SU-DHL-6 (cell line): ENCODE data around the gene APOB.
"Not testable (repeated sequence)": the region's sequence is repeated elsewhere in the genome, so short reads cannot be mapped to it uniquely, and the experiment has no call there.

ENCODE experiments used
- H2AFZ ChIP-seq: fragments of 200-600 bp; sonication (generic); 2 replicates; pipeline ENCODE4 v1.6.1; 2014; ENCODE audit warnings: low read depth, mild to moderate bottlenecking, moderate library complexity, mixed read lengths, antibody characterized with exemption, low read length; ENCODE audit not compliant: severe bottlenecking
- H3F3A ChIP-seq: fragments of 200-600 bp; shearing (Covaris generic); 2 replicates; pipeline ENCODE4 v1.6.0; 2016; ENCODE audit warnings: antibody characterized with exemption, mild to moderate bottlenecking; ENCODE audit not compliant: insufficient read depth
- H3K27ac ChIP-seq: fragments of 200-600 bp; sonication (generic); 2 replicates; pipeline ENCODE4 v1.5.1; 2016; ENCODE audit warnings: low read depth, mild to moderate bottlenecking, low read length, moderate library complexity, mixed read lengths
- H3K27me3 ChIP-seq: fragments of 200-600 bp; sonication (generic), shearing (Covaris generic); 2 replicates; pipeline ENCODE4 v1.6.0; 2014; ENCODE audit warnings: mild to moderate bottlenecking, low read length
- H3K36me3 ChIP-seq: fragments of 200-600 bp; sonication (generic); 2 replicates; pipeline ENCODE4 v1.6.1; 2014; ENCODE audit warnings: mild to moderate bottlenecking, low read length, mixed read lengths
- H3K4me2 ChIP-seq: fragments of 300-600, 200-600 bp; shearing (Covaris generic), sonication (generic); 2 replicates; pipeline ENCODE4 v1.6.0; 2014; ENCODE audit warnings: low read length, low read depth, mild to moderate bottlenecking; ENCODE audit not compliant: poor library complexity, severe bottlenecking
- H3K4me3 ChIP-seq: fragments of 200-600 bp; sonication (generic); 2 replicates; pipeline ENCODE4 v1.5.1; 2014; ENCODE audit warnings: antibody characterized with exemption, low read length, mild to moderate bottlenecking, mixed read lengths; ENCODE audit not compliant: insufficient read depth, poor library complexity, severe bottlenecking
- H3K79me2 ChIP-seq: fragments of 200-600 bp; sonication (generic); 2 replicates; pipeline ENCODE4 v1.6.1; 2014; ENCODE audit warnings: mild to moderate bottlenecking, low read length, moderate library complexity; ENCODE audit not compliant: insufficient read depth
- H3K9ac ChIP-seq: fragments of 200-600 bp; sonication (generic); 2 replicates; pipeline ENCODE4 v1.7.0; 2014; ENCODE audit warnings: mild to moderate bottlenecking, low read length
- H3K9me2 ChIP-seq: fragments of 200-600 bp; sonication (generic); replicated peaks from 2 replicates; pipeline ENCODE4 v1.6.1; 2014; ENCODE audit warnings: low read length; ENCODE audit not compliant: insufficient read depth
- H3K9me3 ChIP-seq: fragments of 200-600 bp; sonication (generic); 2 replicates; pipeline ENCODE4 v1.6.1; 2014; ENCODE audit warnings: low read length, mixed read lengths; ENCODE audit not compliant: insufficient read depth
- H4K20me1 ChIP-seq: fragments of 200-600 bp; sonication (generic); 2 replicates; pipeline ENCODE4 v1.6.1; 2014; ENCODE audit warnings: low read depth, mild to moderate bottlenecking, antibody characterized with exemption, low read length, moderate library complexity, mixed read lengths
- EZH2phosphoT487 ChIP-seq: fragments of 200-600 bp; sonication (generic), shearing (Covaris generic); conservative IDR thresholded peaks from 2 replicates; pipeline ENCODE4 v1.6.1; 2018; ENCODE audit warnings: mild to moderate bottlenecking, antibody characterized with exemption, low read length, moderate library complexity, mixed read lengths
- TF ChIP-seq, protein P1 (sequence below): fragments of 200-600 bp; sonication (generic); IDR thresholded peaks from one replicate; pipeline ENCODE4 v1.5.1; 2017; ENCODE audit warnings: antibody characterized with exemption, mild to moderate bottlenecking, low read length, moderate library complexity; ENCODE audit not compliant: insufficient read depth, poor library complexity, severe bottlenecking

The APOB gene

DNA sequence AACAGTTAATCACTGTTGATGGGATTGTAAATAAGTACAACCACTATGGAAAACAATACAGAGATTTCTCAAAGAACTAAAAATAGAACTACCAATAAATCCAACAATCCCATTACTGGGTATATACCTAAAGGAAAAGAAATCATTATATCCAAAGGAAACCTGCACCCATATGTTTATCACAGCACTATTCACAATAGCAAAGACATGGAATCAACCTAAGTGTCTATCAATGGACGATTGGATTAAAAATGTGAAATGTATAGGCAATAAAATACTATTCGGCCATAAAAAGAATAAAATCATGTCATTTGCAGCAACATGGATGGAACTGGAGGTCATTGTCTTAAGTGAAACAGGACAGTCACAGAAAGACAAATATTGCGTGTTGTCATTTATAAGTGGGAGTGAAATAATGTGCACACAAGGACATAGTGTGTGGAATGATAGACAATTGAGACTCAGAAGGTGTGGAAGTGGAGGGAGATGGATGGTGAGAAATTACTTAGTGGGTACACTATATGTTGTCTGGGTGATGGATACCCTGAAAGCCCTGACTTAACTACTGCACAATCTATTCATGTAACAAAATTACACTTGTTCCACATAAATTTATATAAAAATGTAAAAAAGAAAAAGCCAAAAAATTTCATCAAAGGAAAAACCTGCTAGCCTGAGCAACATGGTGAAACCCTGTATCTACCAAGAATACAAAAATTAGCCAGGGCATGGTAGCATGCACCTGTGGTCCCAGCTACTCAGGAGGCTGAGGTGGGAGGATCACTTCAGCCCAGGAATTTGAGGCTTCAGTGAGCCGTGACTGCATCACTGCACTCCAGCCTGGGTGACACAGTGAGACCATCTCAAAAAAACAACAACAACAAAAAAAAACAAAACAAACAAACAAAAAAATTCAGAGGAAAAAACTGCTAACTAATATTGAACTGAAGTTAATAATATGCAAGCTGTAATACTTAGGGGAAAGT, 12.6 kb downstream of the APOB start:
- no peak overlapping the region for H2AFZ ChIP-seq
- no peak overlapping the region for H3K4me3 ChIP-seq
- no peak overlapping the region for H3K4me2 ChIP-seq
- no peaks in the 10 kb centered on the region for H3K9me3 ChIP-seq
- no peaks in the 10 kb centered on the region for H3K9me2 ChIP-seq
- no peak overlapping the region for H3K27ac ChIP-seq
- H3K27me3 ChIP-seq: no peaks in the 10 kb centered on the region
- no peaks in the 10 kb centered on the region for H3F3A ChIP-seq
- no peak overlapping the region for H3K9ac ChIP-seq
- no peaks in the 10 kb centered on the region for H4K20me1 ChIP-seq
- TF ChIP-seq, protein P1, sequence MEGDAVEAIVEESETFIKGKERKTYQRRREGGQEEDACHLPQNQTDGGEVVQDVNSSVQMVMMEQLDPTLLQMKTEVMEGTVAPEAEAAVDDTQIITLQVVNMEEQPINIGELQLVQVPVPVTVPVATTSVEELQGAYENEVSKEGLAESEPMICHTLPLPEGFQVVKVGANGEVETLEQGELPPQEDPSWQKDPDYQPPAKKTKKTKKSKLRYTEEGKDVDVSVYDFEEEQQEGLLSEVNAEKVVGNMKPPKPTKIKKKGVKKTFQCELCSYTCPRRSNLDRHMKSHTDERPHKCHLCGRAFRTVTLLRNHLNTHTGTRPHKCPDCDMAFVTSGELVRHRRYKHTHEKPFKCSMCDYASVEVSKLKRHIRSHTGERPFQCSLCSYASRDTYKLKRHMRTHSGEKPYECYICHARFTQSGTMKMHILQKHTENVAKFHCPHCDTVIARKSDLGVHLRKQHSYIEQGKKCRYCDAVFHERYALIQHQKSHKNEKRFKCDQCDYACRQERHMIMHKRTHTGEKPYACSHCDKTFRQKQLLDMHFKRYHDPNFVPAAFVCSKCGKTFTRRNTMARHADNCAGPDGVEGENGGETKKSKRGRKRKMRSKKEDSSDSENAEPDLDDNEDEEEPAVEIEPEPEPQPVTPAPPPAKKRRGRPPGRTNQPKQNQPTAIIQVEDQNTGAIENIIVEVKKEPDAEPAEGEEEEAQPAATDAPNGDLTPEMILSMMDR: no peak
- no peak for TF ChIP-seq EZH2phosphoT487
- no peaks in the 10 kb centered on the region for H3K36me3 ChIP-seq
- H3K79me2 ChIP-seq: no peaks in the 10 kb centered on the region

DNA sequence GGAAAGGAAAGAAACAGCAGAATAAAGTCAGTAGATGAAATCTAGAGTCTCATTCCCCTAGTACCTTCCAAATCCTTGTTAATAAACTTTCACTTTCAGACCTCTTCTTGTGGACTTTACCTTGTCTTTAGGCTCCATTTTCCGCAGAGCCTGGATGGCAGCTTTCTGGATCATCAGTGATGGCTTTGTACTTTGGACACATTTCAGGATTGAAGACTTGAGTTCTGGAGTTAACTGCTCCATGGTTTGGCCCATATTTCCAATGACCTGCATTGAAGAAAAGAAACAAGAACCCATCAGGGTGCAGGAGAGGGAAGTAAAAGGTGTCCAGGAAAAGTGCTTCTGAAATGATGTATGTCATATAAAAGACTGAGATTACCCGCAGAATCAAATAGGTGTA, 14.4 kb downstream of the APOB start:
- Histone ChIP-seq H3K9ac (no peak overlapping the region), H3K4me3 (no peak overlapping the region), H3K27me3 (no peaks in the 10 kb centered on the region), H3F3A (no peaks in the 10 kb centered on the region), H2AFZ (no peak overlapping the region), H3K27ac (no peak overlapping the region), H4K20me1 (no peaks in the 10 kb centered on the region), H3K9me3 (no peaks in the 10 kb centered on the region), H3K4me2 (no peak overlapping the region), H3K36me3 (no peaks in the 10 kb centered on the region), H3K9me2 (no peaks in the 10 kb centered on the region), H3K79me2 (no peaks in the 10 kb centered on the region)
- no peak for TF ChIP-seq EZH2phosphoT487
- TF ChIP-seq, protein P1: no peak

DNA sequence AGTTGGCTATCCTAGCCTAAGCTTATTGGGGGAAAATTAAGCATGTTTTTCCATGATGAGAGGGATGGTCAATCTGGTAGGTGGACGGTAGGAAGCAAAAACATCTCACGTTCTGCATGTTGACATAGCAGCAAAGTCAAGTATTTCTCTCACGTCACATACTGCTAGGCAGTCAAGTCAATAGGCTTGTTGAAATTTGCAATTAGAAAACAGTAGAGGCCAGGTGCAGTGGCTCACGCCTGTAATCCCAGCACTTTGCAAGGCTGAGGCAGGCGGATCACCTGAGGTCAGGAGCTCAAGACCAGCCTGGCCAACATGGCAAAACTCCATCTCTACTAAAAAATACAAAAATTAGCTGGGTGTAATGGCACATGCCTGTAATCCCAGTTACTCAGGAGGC, 14.9 kb downstream of the APOB start:
- H3K4me2 ChIP-seq, H3K9ac ChIP-seq: not testable (repeated sequence)

More for the DNA sequence above, 14.9 kb downstream of the APOB start:
- not testable (repeated sequence) for H4K20me1 ChIP-seq, H3K79me2 ChIP-seq, H3K27me3 ChIP-seq, H3K27ac ChIP-seq, H3K9me3 ChIP-seq, H2AFZ ChIP-seq, H3K36me3 ChIP-seq, H3K4me3 ChIP-seq, H3K9me2 ChIP-seq, H3F3A ChIP-seq
